Stimulated activated CD4-positive, alpha-beta T cell treated with anti-CD3 and anti-CD28 coated beads, Interleukin-2, amount 100 ng/mL, for 4 hours (primary cell): ENCODE data around the gene TRMT61A.

Source experiments
- DNase-seq: peaks from one replicate; pipeline ENCODE4 v3.0.0-alpha.2; 2020; ENCODE audit warnings: low read depth

Gene TRMT61A

GRCh38 chr14:103547455-103547940, 18.5 kb downstream of the TRMT61A start:
- DNase-seq: no peak

- no peak for DNase-seq
Observed at GRCh38 chr14:103547941-103548462, 19.0 kb downstream of the TRMT61A start.

GRCh38 chr14:103548463-103549351, 19.7 kb downstream of the TRMT61A start:
- DNase-seq: no peak

GRCh38 chr14:103549361-103550311, 20.6 kb downstream of the TRMT61A start:
- DNase-seq: no peak

DNA sequence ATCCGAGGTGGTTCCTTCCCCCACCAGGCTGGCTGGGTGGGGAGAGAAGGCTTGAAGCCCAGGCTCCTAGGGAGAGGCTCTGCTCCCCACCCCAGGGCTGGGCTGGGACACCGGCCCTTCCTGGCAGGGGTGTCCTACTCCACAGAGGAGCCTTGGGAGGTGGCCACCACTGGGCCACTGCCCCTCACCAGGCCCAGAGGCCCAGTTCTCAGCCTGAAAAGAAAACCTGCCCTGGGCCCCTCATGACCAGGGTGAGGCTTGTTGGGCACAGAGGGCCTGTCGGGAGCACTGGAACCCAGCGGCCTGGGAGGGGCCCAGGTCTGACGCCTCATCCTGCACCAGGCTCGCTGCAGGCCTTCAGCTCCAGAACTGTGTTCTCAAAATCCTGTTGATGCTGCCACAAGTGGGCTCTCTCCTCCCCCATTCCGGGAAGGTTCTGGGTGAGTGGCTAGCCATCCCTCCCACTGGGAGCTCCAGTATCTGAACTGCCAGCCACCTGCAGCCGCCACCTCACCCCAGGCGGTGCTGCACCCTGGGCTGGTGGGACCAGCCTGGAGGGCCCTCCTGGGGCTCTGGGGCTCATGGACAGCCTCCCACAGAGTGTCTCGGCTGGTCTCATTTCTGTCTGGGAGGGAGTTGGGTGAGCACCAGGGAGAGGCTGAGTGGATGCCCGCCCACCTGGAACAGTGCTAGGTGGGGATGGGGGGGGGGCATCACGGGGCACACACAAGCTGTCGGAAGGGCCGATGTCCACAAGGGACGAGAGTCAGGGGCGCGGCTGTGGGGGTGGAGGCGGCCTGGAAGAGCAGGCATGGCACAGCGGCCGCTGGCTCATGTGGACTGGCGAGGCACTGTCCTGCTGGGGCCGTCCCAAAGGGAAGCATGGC, 21.7 kb downstream of the TRMT61A start:
- DNase-seq: no peak

DNA sequence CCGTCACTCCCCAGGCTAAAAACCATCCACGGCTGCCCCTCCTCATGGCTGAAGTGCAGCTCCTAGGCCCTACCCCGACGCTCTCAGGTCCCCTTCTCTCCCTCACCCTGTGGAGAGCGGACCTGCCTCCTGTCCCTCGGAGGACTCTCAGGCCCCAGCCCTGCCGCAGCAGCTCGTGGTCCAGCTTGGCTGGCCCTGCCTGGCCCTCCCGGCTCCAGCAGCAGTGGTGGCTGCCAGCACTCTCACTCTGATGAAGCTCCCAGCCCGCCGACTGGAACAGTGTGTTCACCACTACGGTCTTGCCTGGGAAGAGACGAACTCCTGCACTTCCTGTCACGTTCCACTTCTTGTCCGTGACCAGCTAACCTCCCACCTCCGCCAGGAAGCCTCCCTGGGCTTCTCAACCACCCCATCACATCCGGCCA, 22.4 kb downstream of the TRMT61A start:
- DNase-seq: no peak

GRCh38 chr14:103552011-103552845, 23.2 kb downstream of the TRMT61A start:
- no peak for DNase-seq

DNA sequence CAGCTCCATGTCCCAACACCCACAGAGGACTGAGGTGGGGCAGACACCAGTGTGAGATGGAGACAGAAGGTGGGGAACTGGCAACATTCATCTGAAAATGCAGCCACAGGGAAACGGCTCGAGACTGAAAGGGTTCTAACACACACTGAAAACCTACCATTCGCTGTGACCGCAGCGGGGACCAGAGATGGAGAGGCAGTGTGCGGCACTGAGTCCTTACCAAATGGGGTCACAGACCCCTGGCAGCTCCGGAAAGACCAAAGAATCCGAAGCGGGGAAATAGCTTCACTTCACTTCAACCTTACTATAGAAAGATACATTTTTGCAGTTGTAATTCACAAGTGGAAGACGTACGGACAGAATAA, 23.8 kb downstream of the TRMT61A start:
- DNase-seq: no peak

- DNase-seq: no peak
Observed at GRCh38 chr14:103555559-103556337, 26.8 kb downstream of the TRMT61A start.

DNA sequence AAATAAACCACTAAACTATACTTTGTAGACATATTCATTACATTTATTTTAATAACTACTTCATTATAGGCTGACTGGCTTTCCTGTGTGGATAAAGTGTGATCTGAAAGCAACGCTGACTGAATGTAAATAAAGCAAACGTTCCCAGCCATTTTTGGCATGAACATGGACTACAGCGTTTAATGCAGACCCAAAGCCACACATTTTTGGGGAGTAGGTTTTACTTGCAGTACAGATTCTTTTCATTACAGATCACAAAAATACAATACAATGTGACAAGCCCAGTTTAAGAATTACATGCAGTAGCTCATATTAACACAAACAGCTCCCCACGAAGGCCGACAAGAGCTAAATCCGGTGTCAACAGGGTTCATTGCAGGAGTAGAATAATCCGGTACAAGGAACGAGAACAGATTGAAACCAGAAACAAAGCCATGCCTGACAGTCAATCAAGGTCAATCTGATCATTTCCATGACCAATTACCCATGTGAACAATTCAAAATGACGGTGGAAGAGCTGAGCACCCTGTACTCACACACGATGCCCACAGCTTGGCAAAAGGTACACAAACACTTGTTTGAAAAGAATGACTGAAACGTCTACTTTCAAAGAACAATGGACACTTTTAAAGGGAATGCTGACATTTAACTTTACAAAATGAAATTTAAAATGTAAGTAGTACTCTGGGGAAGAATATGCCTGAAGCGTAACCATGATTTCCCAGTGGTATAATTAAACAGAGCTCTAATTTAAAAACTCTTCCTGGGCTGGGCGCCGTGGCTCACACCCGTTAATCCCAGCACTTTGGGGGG, 28.2 kb downstream of the TRMT61A start:
- DNase-seq: no peak

DNA sequence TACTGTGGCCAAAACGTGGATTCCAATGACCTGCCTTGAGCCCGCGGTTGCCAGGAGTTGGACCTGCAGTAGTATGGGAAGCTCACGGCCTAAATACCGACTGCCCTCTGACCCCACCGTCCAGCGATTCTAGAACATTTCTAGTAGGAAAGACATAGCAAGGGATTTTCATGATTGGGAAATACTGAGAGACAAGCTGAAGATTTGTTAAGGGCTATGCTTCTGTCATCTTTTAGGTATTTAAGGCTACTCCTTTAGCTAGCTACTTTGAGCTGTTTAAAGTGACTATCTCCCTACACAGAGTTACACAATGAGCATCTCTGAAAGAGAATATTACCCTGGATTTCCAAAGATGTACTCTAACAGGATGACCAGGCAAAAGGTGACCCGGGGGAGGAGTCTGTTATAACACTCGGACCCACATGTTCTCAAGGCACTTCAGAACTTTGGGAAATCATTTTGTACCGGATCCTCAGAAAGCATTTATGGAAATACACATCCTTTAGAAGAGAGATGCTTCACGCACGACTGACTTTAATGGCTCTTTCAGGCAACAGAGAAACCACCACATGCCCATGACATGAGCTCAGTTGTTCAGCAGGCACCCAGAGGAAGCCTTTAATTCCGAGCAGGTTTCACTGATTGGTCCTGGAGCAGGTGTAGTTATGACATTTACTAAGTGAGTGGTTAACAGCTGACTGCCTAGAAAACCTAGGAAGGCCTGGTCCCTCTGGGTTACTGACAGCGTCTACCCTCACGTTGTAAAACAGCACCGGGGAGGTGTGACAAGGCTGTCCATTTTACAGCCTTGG, 29.3 kb downstream of the TRMT61A start:
- DNase-seq: no peak

DNA sequence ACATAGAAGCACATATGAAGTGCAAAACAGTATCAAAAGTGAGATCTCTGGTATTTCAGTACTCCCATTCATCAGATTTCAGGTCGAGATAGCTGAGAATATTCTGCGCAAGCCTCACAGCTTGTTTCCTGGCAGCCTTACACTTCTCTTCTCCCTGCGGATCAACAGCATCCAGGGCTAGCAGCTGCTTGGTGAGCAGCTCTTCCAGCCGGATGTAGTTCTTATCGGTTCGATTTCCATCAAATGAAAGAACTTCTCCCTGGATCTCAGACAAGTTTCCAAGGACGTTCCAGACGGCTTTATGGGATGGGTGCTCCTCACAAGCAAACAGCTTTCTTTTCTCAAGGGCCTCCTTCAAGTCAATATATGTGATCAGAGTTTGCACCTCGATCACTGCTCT, 30.8 kb downstream of the TRMT61A start:
- DNase-seq: no peak

DNA sequence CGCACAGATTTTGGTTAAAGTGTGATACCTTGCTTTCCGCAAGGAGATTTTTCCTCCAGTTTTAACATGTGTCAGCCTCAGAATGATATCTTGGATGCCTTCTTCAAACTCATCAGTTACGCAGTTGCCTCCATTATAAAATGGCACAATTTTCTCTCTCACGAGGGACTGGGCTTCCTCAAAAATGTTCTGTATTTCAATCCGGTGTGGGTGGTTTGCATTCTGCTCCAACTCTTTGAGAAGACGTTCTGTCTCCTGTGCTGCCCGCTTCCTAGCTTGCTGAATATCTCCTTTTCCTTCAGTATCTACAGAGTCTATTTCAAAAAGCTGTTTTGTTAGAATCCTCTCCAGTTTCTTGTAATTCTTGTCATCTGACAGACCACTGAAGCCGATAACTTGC, 31.7 kb downstream of the TRMT61A start:
- no peak for DNase-seq

- DNase-seq: peak; percentile 22
Observed at GRCh38 chr14:103561381-103562178, 32.6 kb downstream of the TRMT61A start.

DNA sequence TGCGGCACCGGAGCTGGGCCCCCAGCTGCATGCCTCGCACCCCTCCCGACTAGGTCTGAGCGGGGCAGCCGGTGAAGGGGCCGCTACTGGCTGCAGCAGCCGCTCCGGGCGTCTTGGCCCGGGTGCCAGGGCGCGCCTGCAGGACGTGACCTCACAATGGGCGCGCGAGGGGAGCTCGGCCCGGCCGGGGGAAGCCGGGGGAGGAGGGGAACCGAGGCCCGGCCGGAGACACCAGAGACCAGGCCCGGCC, 33.1 kb downstream of the TRMT61A start:
- DNase-seq: no peak

GRCh38 chr14:103562429-103563225, 33.6 kb downstream of the TRMT61A start, which contains the start of the genes BAG5 and COA8:
Gene BAG5, minus strand, starts transcription at chr14:103562657. Its CDS starts 1,493 bp downstream, at chr14:103561164.
Gene COA8, plus strand, starts transcription at chr14:103562960. Its CDS starts 42 bp downstream, at chr14:103563002.
- DNase-seq: peak; percentile 82
